Neural crest cell (in vitro differentiated cells): ENCODE results near the gene NTRK2. TPM values are rescaled to one million over a fixed set of nuclear protein-coding genes. Genes with fewer than 3 reads are reported as not detected.
A peak's percentile ranks its signal among the peaks of the same experiment; 100 is the strongest.

Experiments
- DNase-seq: peaks from one replicate; pipeline ENCODE4 v3.0.0; 2021; ENCODE audit warnings: low read depth, mixed read lengths, low spot score
- H3K27ac Mint-ChIP-seq: one replicate; pipeline ENCODE4 v1.8.0; 2021; ENCODE audit warnings: mild to moderate bottlenecking, mixed read lengths; ENCODE audit not compliant: unreplicated experiment
- H3K27me3 Mint-ChIP-seq: 2 replicates; pipeline ENCODE4 v1.8.0; 2021; ENCODE audit warnings: low read depth, mild to moderate bottlenecking, mixed read lengths
- H3K36me3 Mint-ChIP-seq: 2 replicates; pipeline ENCODE4 v1.8.0; 2021; ENCODE audit warnings: low read depth, mild to moderate bottlenecking, mixed read lengths
- H3K4me1 Mint-ChIP-seq: 2 replicates; pipeline ENCODE4 v1.8.0; 2021; ENCODE audit warnings: mixed read lengths
- H3K4me3 Mint-ChIP-seq: one replicate; pipeline ENCODE4 v1.8.0; 2021; ENCODE audit warnings: mild to moderate bottlenecking, mixed read lengths
- H3K9me3 Mint-ChIP-seq: 2 replicates; pipeline ENCODE4 v1.8.0; 2021; ENCODE audit warnings: mixed read lengths
- CTCF ChIP-seq: fragments of 200-600 bp; sonication (generic); conservative IDR thresholded peaks from 2 replicates; pipeline ENCODE4 v1.5.0; 2021; ENCODE audit warnings: antibody characterized with exemption, mild to moderate bottlenecking
- total RNA-seq: library from RNA; stranded (reverse); gene quantifications from 2 replicates; pipeline ENCODE4 v1.2.1, GENCODE V29; 2021

NTRK2 gene
- total RNA-seq, 1 donor from 2014 or later, result 20.6 TPM

GRCh38 chr9:85046475-85046874 is 376.9 kb downstream of the NTRK2 start:
- DNase-seq, result no peak
- TF ChIP-seq CTCF, result no peak

GRCh38 chr9:85053206-85053786 is 383.8 kb downstream of the NTRK2 start:
- Mint-ChIP-seq H3K36me3 (no peaks in the 10 kb centered on the region), H3K9me3 (peaks cover 2% of the 10 kb centered on the region), H3K27ac (peak overlapping the region; percentile 29), H3K4me1 (peaks cover 7% of the 10 kb centered on the region), H3K4me3 (no peak overlapping the region), H3K27me3 (no peaks in the 10 kb centered on the region)
- TF ChIP-seq CTCF, result no peak
- DNase-seq, result no peak

More at GRCh38 chr9:85046475-85046874, 376.9 kb downstream of the NTRK2 start:
- H3K36me3 Mint-ChIP-seq, result no peaks in the 10 kb centered on the region
- no peak overlapping the region for H3K27ac Mint-ChIP-seq
- peaks cover 5% of the 10 kb centered on the region for H3K9me3 Mint-ChIP-seq
- no peak overlapping the region for H3K4me3 Mint-ChIP-seq
- no peaks in the 10 kb centered on the region for H3K27me3 Mint-ChIP-seq
- peaks cover 8% of the 10 kb centered on the region for H3K4me1 Mint-ChIP-seq

GRCh38 chr9:85054017-85054416 is 384.5 kb downstream of the NTRK2 start:
- Mint-ChIP-seq H3K36me3 (no peaks in the 10 kb centered on the region), H3K27ac (no peak overlapping the region), H3K9me3 (peaks cover 2% of the 10 kb centered on the region), H3K4me1 (peaks cover 7% of the 10 kb centered on the region), H3K4me3 (no peak overlapping the region), H3K27me3 (no peaks in the 10 kb centered on the region)
- no peak for DNase-seq
- no peak for TF ChIP-seq CTCF

GRCh38 chr9:85055506-85056202 is 386.1 kb downstream of the NTRK2 start:
- Mint-ChIP-seq H3K4me3 (no peak overlapping the region), H3K27me3 (no peaks in the 10 kb centered on the region), H3K36me3 (no peaks in the 10 kb centered on the region), H3K4me1 (peaks cover 7% of the 10 kb centered on the region), H3K9me3 (no peaks in the 10 kb centered on the region), H3K27ac (no peak overlapping the region)
- no peak for TF ChIP-seq CTCF
- no peak for DNase-seq

GRCh38 chr9:85056203-85056572 is 386.7 kb downstream of the NTRK2 start:
- no peaks in the 10 kb centered on the region for H3K27me3 Mint-ChIP-seq
- peaks cover 7% of the 10 kb centered on the region for H3K4me1 Mint-ChIP-seq
- H3K4me3 Mint-ChIP-seq, result no peak overlapping the region
- H3K36me3 Mint-ChIP-seq, result no peaks in the 10 kb centered on the region
- H3K27ac Mint-ChIP-seq, result no peak overlapping the region
- no peaks in the 10 kb centered on the region for H3K9me3 Mint-ChIP-seq
- no peak for DNase-seq
- TF ChIP-seq CTCF, result no peak
